ENCODE measurements around the gene NPFF. TPM values are rescaled to one million over a fixed set of nuclear protein-coding genes. Genes with fewer than 3 reads are reported as not detected.

The NPFF gene
- total and polyA plus RNA-seq, 2 of the 13 experiments (the other 11 are each of a cell fraction or from before 2014, with no cell fraction given) = not detected

DNA sequence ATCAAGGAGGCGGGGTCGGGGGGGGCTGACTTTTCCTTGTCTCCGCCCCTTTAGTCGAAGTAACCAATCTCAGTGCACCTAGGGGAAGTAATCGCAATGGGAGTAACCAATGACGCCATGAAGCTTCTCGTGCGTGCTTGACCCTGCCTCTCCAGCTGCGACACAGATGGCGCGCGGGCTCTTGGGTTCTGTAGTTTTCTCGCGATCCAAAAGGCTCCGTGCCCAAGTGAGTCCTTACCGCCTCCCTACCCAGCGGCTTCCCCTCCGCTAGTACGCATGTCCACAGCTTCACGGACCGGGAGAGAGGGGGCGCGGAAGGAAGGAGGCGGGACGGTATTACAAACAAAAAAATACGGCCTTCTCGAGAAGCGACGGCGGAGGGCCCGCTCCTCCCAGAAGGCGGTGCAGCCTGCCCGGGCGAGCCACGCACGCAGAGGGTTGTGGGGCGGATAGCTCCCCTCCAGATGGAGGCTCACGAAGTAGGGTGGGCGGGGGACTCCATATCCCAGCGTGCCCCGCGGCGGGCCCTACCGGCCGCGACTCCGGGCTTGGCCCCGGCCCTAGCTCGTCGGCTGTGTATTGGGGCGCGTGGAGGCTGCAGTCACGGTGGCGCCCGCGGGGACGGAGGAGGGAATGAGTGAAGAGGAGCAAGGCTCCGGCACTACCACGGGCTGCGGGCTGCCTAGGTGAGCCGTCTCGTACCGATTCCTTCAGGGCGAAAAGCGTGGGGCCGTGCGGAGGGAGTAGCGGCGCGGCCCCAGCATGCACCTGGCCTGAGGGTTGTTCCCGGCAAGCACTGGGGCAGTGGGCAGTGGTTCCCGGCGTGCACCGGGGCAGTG lies 6.3 kb downstream of the NPFF start, which contains the start of gene TARBP2 (continued):
- TF ChIP-seq, protein P1, sequence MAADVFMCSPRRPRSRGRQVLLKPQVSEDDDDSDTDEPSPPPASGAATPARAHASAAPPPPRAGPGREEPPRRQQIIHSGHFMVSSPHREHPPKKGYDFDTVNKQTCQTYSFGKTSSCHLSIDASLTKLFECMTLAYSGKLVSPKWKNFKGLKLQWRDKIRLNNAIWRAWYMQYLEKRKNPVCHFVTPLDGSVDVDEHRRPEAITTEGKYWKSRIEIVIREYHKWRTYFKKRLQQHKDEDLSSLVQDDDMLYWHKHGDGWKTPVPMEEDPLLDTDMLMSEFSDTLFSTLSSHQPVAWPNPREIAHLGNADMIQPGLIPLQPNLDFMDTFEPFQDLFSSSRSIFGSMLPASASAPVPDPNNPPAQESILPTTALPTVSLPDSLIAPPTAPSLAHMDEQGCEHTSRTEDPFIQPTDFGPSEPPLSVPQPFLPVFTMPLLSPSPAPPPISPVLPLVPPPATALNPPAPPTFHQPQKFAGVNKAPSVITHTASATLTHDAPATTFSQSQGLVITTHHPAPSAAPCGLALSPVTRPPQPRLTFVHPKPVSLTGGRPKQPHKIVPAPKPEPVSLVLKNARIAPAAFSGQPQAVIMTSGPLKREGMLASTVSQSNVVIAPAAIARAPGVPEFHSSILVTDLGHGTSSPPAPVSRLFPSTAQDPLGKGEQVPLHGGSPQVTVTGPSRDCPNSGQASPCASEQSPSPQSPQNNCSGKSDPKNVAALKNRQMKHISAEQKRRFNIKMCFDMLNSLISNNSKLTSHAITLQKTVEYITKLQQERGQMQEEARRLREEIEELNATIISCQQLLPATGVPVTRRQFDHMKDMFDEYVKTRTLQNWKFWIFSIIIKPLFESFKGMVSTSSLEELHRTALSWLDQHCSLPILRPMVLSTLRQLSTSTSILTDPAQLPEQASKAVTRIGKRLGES (CRISPR knock-in tag; IDR thresholded peaks at IDR 0.05; ENCODE audit: borderline replicate concordance) = no peak; the same call in 1 of the 2 replicates
- TF ChIP-seq, protein P2, sequence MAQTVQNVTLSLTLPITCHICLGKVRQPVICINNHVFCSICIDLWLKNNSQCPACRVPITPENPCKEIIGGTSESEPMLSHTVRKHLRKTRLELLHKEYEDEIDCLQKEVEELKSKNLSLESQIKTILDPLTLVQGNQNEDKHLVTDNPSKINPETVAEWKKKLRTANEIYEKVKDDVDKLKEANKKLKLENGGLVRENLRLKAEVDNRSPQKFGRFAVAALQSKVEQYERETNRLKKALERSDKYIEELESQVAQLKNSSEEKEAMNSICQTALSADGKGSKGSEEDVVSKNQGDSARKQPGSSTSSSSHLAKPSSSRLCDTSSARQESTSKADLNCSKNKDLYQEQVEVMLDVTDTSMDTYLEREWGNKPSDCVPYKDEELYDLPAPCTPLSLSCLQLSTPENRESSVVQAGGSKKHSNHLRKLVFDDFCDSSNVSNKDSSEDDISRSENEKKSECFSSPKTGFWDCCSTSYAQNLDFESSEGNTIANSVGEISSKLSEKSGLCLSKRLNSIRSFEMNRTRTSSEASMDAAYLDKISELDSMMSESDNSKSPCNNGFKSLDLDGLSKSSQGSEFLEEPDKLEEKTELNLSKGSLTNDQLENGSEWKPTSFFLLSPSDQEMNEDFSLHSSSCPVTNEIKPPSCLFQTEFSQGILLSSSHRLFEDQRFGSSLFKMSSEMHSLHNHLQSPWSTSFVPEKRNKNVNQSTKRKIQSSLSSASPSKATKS (CRISPR knock-in tag; IDR thresholded peaks at IDR 0.05) = peak; percentile 57; the same call in 1 of the 2 replicates
- TF ChIP-seq NFYB (CRISPR knock-in tag; IDR thresholded peaks at IDR 0.05) = peak; percentile 88
- no peak for TF ChIP-seq CC2D1A (CRISPR knock-in tag; IDR thresholded peaks at IDR 0.05)
- TF ChIP-seq, protein P3, sequence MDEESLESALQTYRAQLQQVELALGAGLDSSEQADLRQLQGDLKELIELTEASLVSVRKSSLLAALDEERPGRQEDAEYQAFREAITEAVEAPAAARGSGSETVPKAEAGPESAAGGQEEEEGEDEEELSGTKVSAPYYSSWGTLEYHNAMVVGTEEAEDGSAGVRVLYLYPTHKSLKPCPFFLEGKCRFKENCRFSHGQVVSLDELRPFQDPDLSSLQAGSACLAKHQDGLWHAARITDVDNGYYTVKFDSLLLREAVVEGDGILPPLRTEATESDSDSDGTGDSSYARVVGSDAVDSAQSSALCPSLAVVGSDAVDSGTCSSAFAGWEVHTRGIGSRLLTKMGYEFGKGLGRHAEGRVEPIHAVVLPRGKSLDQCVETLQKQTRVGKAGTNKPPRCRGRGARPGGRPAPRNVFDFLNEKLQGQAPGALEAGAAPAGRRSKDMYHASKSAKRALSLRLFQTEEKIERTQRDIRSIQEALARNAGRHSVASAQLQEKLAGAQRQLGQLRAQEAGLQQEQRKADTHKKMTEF (CRISPR knock-in tag; IDR thresholded peaks at IDR 0.05) = peak; percentile 90
- TF ChIP-seq ARID4A (CRISPR knock-in tag; IDR thresholded peaks at IDR 0.05; ENCODE audit: borderline replicate concordance) = peak; percentile 86; the same call in 1 of the 2 replicates
- TF ChIP-seq HOXA5 (CRISPR knock-in tag; IDR thresholded peaks at IDR 0.05) = peak; percentile 83; the same call in 1 of the 2 replicates
- TF ChIP-seq NFKBIZ (CRISPR knock-in tag; IDR thresholded peaks at IDR 0.05) = no peak; the same call in 1 of the 2 replicates
- no peak for TF ChIP-seq STAT5B (CRISPR knock-in tag; IDR thresholded peaks at IDR 0.05)
- TF ChIP-seq IKZF1 (IDR thresholded peaks at IDR 0.05) = no peak
- no peak for TF ChIP-seq SRSF9 (IDR thresholded peaks at IDR 0.05; ENCODE audit: borderline replicate concordance, insufficient read depth, low read depth, low read length, poor library complexity, severe bottlenecking)
